ENCODE results near the gene RAB23. TPM values are rescaled to one million over a fixed set of nuclear protein-coding genes. Genes with fewer than 3 reads are reported as not detected.

Gene RAB23
- total RNA-seq, 2 experiments from 2014 or later: 3.5 to 4.1 TPM

GRCh38 chr6:57252137-57252536 lies 30.0 kb upstream of the RAB23 start:
- Histone ChIP-seq H3K9me3 (ENCODE audit: low read length) (no peaks in the 10 kb centered on the region), H3K27ac (ENCODE audit: low read depth, low read length, poor library complexity, severe bottlenecking) (no peak overlapping the region), H3K4me1 (ENCODE audit: insufficient read depth, low read length, poor library complexity, severe bottlenecking) (no peaks in the 10 kb centered on the region), H3K79me2 (ENCODE audit: insufficient read depth, low read depth, low read length) (no peaks in the 10 kb centered on the region), H3K4me2 (ENCODE audit: low read length) (no peak overlapping the region), H3K36me3 (ENCODE audit: insufficient read depth, low read length) (no peaks in the 10 kb centered on the region), H3K9me2 (ENCODE audit: insufficient read depth, low read length) (no peaks in the 10 kb centered on the region), H3K4me3 (ENCODE audit: low read depth, low read length, poor library complexity, severe bottlenecking) (no peak overlapping the region), H4K20me1 (ENCODE audit: insufficient read depth, low read length) (no peaks in the 10 kb centered on the region), H2AFZ (ENCODE audit: low read length) (no peak overlapping the region)
- TF ChIP-seq EZH2phosphoT487 (IDR thresholded peaks at IDR 0.05; ENCODE audit: borderline replicate concordance, low read depth, low read length): no peak
- no peak for TF ChIP-seq CTCF (conservative IDR thresholded peaks at IDR 0.05; ENCODE audit: low read length)
- intact Hi-C loops (cut with micrococcal nuclease; ENCODE audit: unreplicated experiment): no loop called here
- POLR2A ChIA-PET: interaction anchor here (1.1 kb wide), 1 partner anchor 13 kb away, joined by 3 read pairs; no protein-coding TSS in a partner anchor
- CTCF ChIA-PET (ENCODE audit: unreplicated experiment): no interaction called here
- DNase-seq (ENCODE audit: low spot score): no peak
- BruUV-seq (replicated peaks): no TSS peak

DNA sequence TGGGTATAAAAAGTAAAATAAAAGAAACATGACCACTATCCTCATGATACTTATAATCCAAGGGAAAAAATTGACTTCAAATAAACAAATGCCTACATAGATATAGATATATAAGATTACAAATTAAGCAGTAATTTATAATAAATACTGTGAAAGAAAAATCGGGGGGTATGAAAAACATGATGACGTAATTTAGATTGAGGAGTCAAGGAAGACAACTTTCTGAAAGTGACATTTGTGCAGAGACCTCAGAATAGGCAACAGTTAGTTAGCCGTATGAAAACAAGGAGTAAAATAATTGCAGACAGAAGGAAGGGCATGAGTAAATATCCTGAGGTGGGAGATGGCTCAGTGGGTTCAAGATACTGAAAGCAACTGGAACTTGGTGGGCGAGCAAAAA lies 28.2 kb upstream of the RAB23 start:
- Histone ChIP-seq H3K79me2 (ENCODE audit: insufficient read depth, low read depth, low read length) (no peaks in the 10 kb centered on the region), H3K36me3 (ENCODE audit: insufficient read depth, low read length) (no peaks in the 10 kb centered on the region), H3K9me3 (ENCODE audit: low read length) (no peaks in the 10 kb centered on the region), H4K20me1 (ENCODE audit: insufficient read depth, low read length) (no peaks in the 10 kb centered on the region), H3K4me3 (ENCODE audit: low read depth, low read length, poor library complexity, severe bottlenecking) (no peak overlapping the region), H3K27ac (ENCODE audit: low read depth, low read length, poor library complexity, severe bottlenecking) (no peak overlapping the region), H3K4me2 (ENCODE audit: low read length) (no peak overlapping the region), H3K4me1 (ENCODE audit: insufficient read depth, low read length, poor library complexity, severe bottlenecking) (no peaks in the 10 kb centered on the region), H2AFZ (ENCODE audit: low read length) (no peak overlapping the region), H3K9me2 (ENCODE audit: insufficient read depth, low read length) (no peaks in the 10 kb centered on the region)
- intact Hi-C loops (cut with micrococcal nuclease; ENCODE audit: unreplicated experiment): no loop called here
- DNase-seq (ENCODE audit: low spot score): no peak
- BruUV-seq (replicated peaks): no TSS peak
- CTCF ChIA-PET (ENCODE audit: unreplicated experiment): no interaction called here
- POLR2A ChIA-PET: no interaction called here
- TF ChIP-seq CTCF (conservative IDR thresholded peaks at IDR 0.05; ENCODE audit: low read length) (no peak), EZH2phosphoT487 (IDR thresholded peaks at IDR 0.05; ENCODE audit: borderline replicate concordance, low read depth, low read length) (no peak)

GRCh38 chr6:57248311-57248895 lies 26.3 kb upstream of the RAB23 start:
- no peaks in the 10 kb centered on the region for H3K9me3 ChIP-seq (ENCODE audit: low read length)
- no TSS peak for BruUV-seq (replicated peaks)
- no peak for DNase-seq (ENCODE audit: low spot score)
- TF ChIP-seq EZH2phosphoT487 (IDR thresholded peaks at IDR 0.05; ENCODE audit: borderline replicate concordance, low read depth, low read length) (no peak), CTCF (conservative IDR thresholded peaks at IDR 0.05; ENCODE audit: low read length) (no peak)
- no peaks in the 10 kb centered on the region for H3K79me2 ChIP-seq (ENCODE audit: insufficient read depth, low read depth, low read length)
- H3K9me2 ChIP-seq (ENCODE audit: insufficient read depth, low read length): no peaks in the 10 kb centered on the region
- no peaks in the 10 kb centered on the region for H3K36me3 ChIP-seq (ENCODE audit: insufficient read depth, low read length)
- H3K4me2 ChIP-seq (ENCODE audit: low read length): no peak overlapping the region
- no peak overlapping the region; the same call in 1 of the 2 replicates for H2AFZ ChIP-seq (ENCODE audit: low read length)
- ChIA-PET POLR2A (no interaction called here), CTCF (ENCODE audit: unreplicated experiment) (no interaction called here)
- H3K27ac ChIP-seq (ENCODE audit: low read depth, low read length, poor library complexity, severe bottlenecking): no peak overlapping the region
- intact Hi-C loops (cut with micrococcal nuclease; ENCODE audit: unreplicated experiment): no loop called here
- H3K4me3 ChIP-seq (ENCODE audit: low read depth, low read length, poor library complexity, severe bottlenecking): no peak overlapping the region
- no peaks in the 10 kb centered on the region for H3K4me1 ChIP-seq (ENCODE audit: insufficient read depth, low read length, poor library complexity, severe bottlenecking)
- no peaks in the 10 kb centered on the region for H4K20me1 ChIP-seq (ENCODE audit: insufficient read depth, low read length)
